Duodenal mucosa (tissue), 2 donors: ENCODE measurements around the gene SULT2B1.
A peak's percentile ranks its signal among the peaks of the same experiment; 100 is the strongest.
"Not testable (repeated sequence)": the region's sequence is repeated elsewhere in the genome, so short reads cannot be mapped to it uniquely, and the experiment has no call there.

Source experiments
- H3K27ac ChIP-seq: one replicate; pipeline ENCODE4 v1.7.0; 2013; ENCODE audit warnings: low read depth, low read length
- H3K27me3 ChIP-seq, 2 donors: one replicate each; pipeline ENCODE4 v1.7.0; 2013; ENCODE audit warnings: low read length in 2 of 2, control low read depth in 1 of 2; ENCODE audit not compliant: insufficient read depth in 2 of 2, control insufficient read depth in 1 of 2
- H3K36me3 ChIP-seq, 2 donors: one replicate each; pipeline ENCODE4 v1.7.0; 2013; ENCODE audit warnings: low read length in 2 of 2, control low read depth in 1 of 2; ENCODE audit not compliant: insufficient read depth in 2 of 2, control insufficient read depth in 1 of 2
- H3K4me1 ChIP-seq, 2 donors: one replicate each; pipeline ENCODE4 v1.7.0; 2013; ENCODE audit warnings: low read length in 2 of 2, control low read depth in 1 of 2; ENCODE audit not compliant: insufficient read depth in 2 of 2, control insufficient read depth in 1 of 2
- H3K4me3 ChIP-seq, 2 donors: one replicate each; pipeline ENCODE4 v1.7.0; 2013; ENCODE audit warnings: low read length in 2 of 2, low read depth in 1 of 2
- H3K9ac ChIP-seq, 2 donors: one replicate each; pipeline ENCODE4 v1.7.0; 2013; ENCODE audit warnings: low read length in 2 of 2, low read depth in 1 of 2
- H3K9me3 ChIP-seq, 2 donors: one replicate each; pipeline ENCODE4 v1.7.0; 2013; ENCODE audit warnings: low read length in 2 of 2, control low read depth in 1 of 2; ENCODE audit not compliant: control insufficient read depth in 1 of 2

Gene SULT2B1

GRCh38 chr19:48628486-48629296 lies 76.7 kb downstream of the SULT2B1 start:
- Histone ChIP-seq H3K9ac (no peak overlapping the region), H3K4me1 (peaks cover 48 to 51% of the 10 kb centered on the region in 2 donors), H3K4me3 (no peak overlapping the region), H3K36me3 (peaks cover 4 to 20% of the 10 kb centered on the region in 2 donors), H3K9me3 (no peaks in the 10 kb centered on the region), H3K27me3 (no peaks in the 10 kb centered on the region), H3K27ac (no peak overlapping the region)

- Histone ChIP-seq H3K9me3 (no peaks in the 10 kb centered on the region), H3K27ac (peak overlapping the region; percentile 70), H3K9ac (peak overlapping the region in 1 of 2 donors; percentile 64), H3K4me1 (peaks cover 51 to 54% of the 10 kb centered on the region in 2 donors), H3K27me3 (no peaks in the 10 kb centered on the region), H3K4me3 (no peak overlapping the region), H3K36me3 (peaks cover 4 to 20% of the 10 kb centered on the region in 2 donors)
Observed at GRCh38 chr19:48629297-48629598, 77.3 kb downstream of the SULT2B1 start.

- Histone ChIP-seq H3K27ac (peak overlapping the region; percentile 82), H3K27me3 (no peaks in the 10 kb centered on the region), H3K9me3 (no peaks in the 10 kb centered on the region), H3K4me1 (peaks cover 53 to 57% of the 10 kb centered on the region in 2 donors), H3K36me3 (peaks cover 4 to 20% of the 10 kb centered on the region in 2 donors), H3K9ac (peak overlapping the region; percentile 63 to 64), H3K4me3 (no peak overlapping the region)
Observed at GRCh38 chr19:48629599-48630295, 77.8 kb downstream of the SULT2B1 start.

- Histone ChIP-seq H3K4me3 (peak overlapping the region in 1 of 2 donors; percentile 23), H3K36me3 (peaks cover 4 to 20% of the 10 kb centered on the region in 2 donors), H3K4me1 (peaks cover 59 to 62% of the 10 kb centered on the region in 2 donors)
Observed at GRCh38 chr19:48630296-48631063, 78.5 kb downstream of the SULT2B1 start.

GRCh38 chr19:48631225-48631624 lies 79.3 kb downstream of the SULT2B1 start:
- H3K27me3 ChIP-seq: no peaks in the 10 kb centered on the region
- peaks cover 58 to 62% of the 10 kb centered on the region in 2 donors for H3K4me1 ChIP-seq
- H3K4me3 ChIP-seq: no peak overlapping the region
- H3K36me3 ChIP-seq: peaks cover 4 to 20% of the 10 kb centered on the region in 2 donors
- H3K9me3 ChIP-seq: no peaks in the 10 kb centered on the region
- peak overlapping the region; percentile 82 for H3K27ac ChIP-seq
- H3K9ac ChIP-seq: peak overlapping the region; percentile 63 to 64

More at GRCh38 chr19:48630296-48631063, 78.5 kb downstream of the SULT2B1 start:
- Histone ChIP-seq H3K9ac (peak overlapping the region; percentile 63 to 64), H3K27me3 (no peaks in the 10 kb centered on the region), H3K27ac (peak overlapping the region; percentile 82), H3K9me3 (no peaks in the 10 kb centered on the region)

- not testable (repeated sequence) for H3K27ac ChIP-seq, H3K9me3 ChIP-seq, H3K27me3 ChIP-seq
- Histone ChIP-seq H3K9ac (peak overlapping the region in 1 of 2 donors; percentile 28), H3K36me3 (peaks cover 4 to 20% of the 10 kb centered on the region in 2 donors), H3K4me1 (peaks cover 50 to 57% of the 10 kb centered on the region in 2 donors), H3K4me3 (peak overlapping the region in 1 of 2 donors; percentile 31)
Observed at GRCh38 chr19:48632286-48632685, 80.3 kb downstream of the SULT2B1 start.

GRCh38 chr19:48632692-48633147 lies 80.7 kb downstream of the SULT2B1 start:
- Histone ChIP-seq H3K9ac (peak overlapping the region; percentile 21 to 28), H3K36me3 (peaks cover 4 to 20% of the 10 kb centered on the region in 2 donors)

GRCh38 chr19:48633148-48634035 lies 81.4 kb downstream of the SULT2B1 start:
- H3K27me3 ChIP-seq: no peaks in the 10 kb centered on the region
- H3K4me3 ChIP-seq: peak overlapping the region; percentile 50 to 60
- H3K9me3 ChIP-seq: no peaks in the 10 kb centered on the region
- H3K4me1 ChIP-seq: peaks cover 42 to 51% of the 10 kb centered on the region in 2 donors
- H3K36me3 ChIP-seq: peaks cover 4 to 15% of the 10 kb centered on the region in 2 donors
- H3K27ac ChIP-seq: peak overlapping the region; percentile 76
- peak overlapping the region; percentile 59 to 86 for H3K9ac ChIP-seq

More at GRCh38 chr19:48632692-48633147, 80.7 kb downstream of the SULT2B1 start:
- Histone ChIP-seq H3K27me3 (no peaks in the 10 kb centered on the region), H3K9me3 (no peaks in the 10 kb centered on the region), H3K4me3 (peak overlapping the region in 1 of 2 donors; percentile 31), H3K4me1 (peaks cover 46 to 54% of the 10 kb centered on the region in 2 donors), H3K27ac (no peak overlapping the region)

GRCh38 chr19:48634036-48634342 lies 82.0 kb downstream of the SULT2B1 start:
- Histone ChIP-seq H3K4me3 (peak overlapping the region; percentile 50 to 60), H3K9ac (peak overlapping the region; percentile 59 to 86)

More at GRCh38 chr19:48634036-48634342, 82.0 kb downstream of the SULT2B1 start:
- Histone ChIP-seq H3K36me3 (peaks cover 4 to 13% of the 10 kb centered on the region in 2 donors), H3K27ac (peak overlapping the region; percentile 76), H3K9me3 (no peaks in the 10 kb centered on the region), H3K27me3 (no peaks in the 10 kb centered on the region), H3K4me1 (peaks cover 48 to 57% of the 10 kb centered on the region in 2 donors)
